Measurements from ENCODE around the gene SLC9A9. TPM values are rescaled to one million over a fixed set of nuclear protein-coding genes. Genes with fewer than 3 reads are reported as not detected.

Gene SLC9A9
- total and polyA plus RNA-seq, 4 donors = 3.3 to 15.0 (median 6.1) TPM

GRCh38 chr3:143329567-143330211 lies 518.6 kb downstream of the SLC9A9 start (continued):
- TF ChIP-seq, protein P1, sequence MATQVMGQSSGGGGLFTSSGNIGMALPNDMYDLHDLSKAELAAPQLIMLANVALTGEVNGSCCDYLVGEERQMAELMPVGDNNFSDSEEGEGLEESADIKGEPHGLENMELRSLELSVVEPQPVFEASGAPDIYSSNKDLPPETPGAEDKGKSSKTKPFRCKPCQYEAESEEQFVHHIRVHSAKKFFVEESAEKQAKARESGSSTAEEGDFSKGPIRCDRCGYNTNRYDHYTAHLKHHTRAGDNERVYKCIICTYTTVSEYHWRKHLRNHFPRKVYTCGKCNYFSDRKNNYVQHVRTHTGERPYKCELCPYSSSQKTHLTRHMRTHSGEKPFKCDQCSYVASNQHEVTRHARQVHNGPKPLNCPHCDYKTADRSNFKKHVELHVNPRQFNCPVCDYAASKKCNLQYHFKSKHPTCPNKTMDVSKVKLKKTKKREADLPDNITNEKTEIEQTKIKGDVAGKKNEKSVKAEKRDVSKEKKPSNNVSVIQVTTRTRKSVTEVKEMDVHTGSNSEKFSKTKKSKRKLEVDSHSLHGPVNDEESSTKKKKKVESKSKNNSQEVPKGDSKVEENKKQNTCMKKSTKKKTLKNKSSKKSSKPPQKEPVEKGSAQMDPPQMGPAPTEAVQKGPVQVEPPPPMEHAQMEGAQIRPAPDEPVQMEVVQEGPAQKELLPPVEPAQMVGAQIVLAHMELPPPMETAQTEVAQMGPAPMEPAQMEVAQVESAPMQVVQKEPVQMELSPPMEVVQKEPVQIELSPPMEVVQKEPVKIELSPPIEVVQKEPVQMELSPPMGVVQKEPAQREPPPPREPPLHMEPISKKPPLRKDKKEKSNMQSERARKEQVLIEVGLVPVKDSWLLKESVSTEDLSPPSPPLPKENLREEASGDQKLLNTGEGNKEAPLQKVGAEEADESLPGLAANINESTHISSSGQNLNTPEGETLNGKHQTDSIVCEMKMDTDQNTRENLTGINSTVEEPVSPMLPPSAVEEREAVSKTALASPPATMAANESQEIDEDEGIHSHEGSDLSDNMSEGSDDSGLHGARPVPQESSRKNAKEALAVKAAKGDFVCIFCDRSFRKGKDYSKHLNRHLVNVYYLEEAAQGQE (IDR thresholded peaks at IDR 0.05) = no peak

DNA sequence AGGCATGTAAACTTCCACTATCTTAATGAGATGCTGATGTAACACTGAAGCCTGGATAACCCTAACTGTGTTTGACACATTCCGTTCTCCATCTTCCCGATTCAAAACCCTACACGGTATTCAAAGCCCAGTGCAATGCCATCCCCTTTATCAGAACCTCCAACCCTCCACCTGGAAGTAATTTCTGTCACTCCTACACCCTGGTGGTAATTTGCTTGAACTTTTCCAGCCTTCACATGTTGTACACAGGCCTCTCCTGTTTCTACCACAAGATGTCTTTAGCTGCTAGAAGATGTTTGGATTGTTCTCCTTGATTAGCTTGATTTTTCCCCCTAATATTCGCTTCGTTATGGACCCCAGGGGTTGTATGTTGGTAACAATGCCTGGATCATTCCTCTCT lies 519.8 kb downstream of the SLC9A9 start:
- Histone ChIP-seq H3K27ac (ENCODE audit: low read depth in 1 of 2, low read length in 2 of 2) (no peak overlapping the region), H3K4me3 (ENCODE audit: low read depth in 1 of 3, low read length in 3 of 3) (no peak overlapping the region), H3K4me1 (ENCODE audit: control insufficient read depth in 4 of 4, insufficient read depth in 4 of 4, low read length in 3 of 4) (peaks cover 0 to 11% (median 2%) of the 10 kb centered on the region in 4 donors), H3K9ac (ENCODE audit: low read depth in 1 of 2, low read length in 2 of 2) (no peak overlapping the region), H3K9me3 (ENCODE audit: control insufficient read depth in 4 of 4, low read length in 3 of 4) (no peaks in the 10 kb centered on the region), H3K36me3 (ENCODE audit: control insufficient read depth in 4 of 4, insufficient read depth in 3 of 4, low read depth in 1 of 4, low read length in 3 of 4) (no peaks in the 10 kb centered on the region), H3K27me3 (ENCODE audit: control insufficient read depth in 4 of 4, insufficient read depth in 4 of 4, low read length in 3 of 4) (no peaks in the 10 kb centered on the region)
- no peak for DNase-seq (ENCODE audit: low spot score)
- TF ChIP-seq RAD21 (IDR thresholded peaks at IDR 0.05) (no peak), ATF3 (IDR thresholded peaks at IDR 0.05) (no peak), RXRA (IDR thresholded peaks at IDR 0.05) (no peak), SP1 (IDR thresholded peaks at IDR 0.05) (no peak), JUND (IDR thresholded peaks at IDR 0.05) (no peak), HNF4A (conservative IDR thresholded peaks at IDR 0.05) (no peak), CTCF (IDR thresholded peaks at IDR 0.05; ENCODE audit: low read depth, low read length, missing input control) (no peak)
- TF ChIP-seq, protein P1 (IDR thresholded peaks at IDR 0.05) = no peak
- 93% methylated on average over 5 of the region's 5 CpGs for WGBS
